MM.1S (cell line): ENCODE measurements around the gene CBLIF.
"Not testable (repeated sequence)": the region's sequence is repeated elsewhere in the genome, so short reads cannot be mapped to it uniquely, and the experiment has no call there.

Source experiments
- DNase-seq: peaks from one replicate; pipeline ENCODE4 v3.0.0-alpha.2; 2015
- H2AFZ ChIP-seq: fragments of 300-600 bp; sonication (generic); 2 replicates; pipeline ENCODE4 v1.6.0; 2016; ENCODE audit warnings: antibody characterized with exemption, low read length
- H3F3A ChIP-seq: fragments of 300-600 bp; sonication (generic); 2 replicates; pipeline ENCODE4 v1.6.1; 2016; ENCODE audit warnings: mild to moderate bottlenecking, antibody characterized with exemption, low read length, moderate library complexity, mixed read lengths; ENCODE audit not compliant: insufficient read depth
- H3K27ac ChIP-seq: fragments of 300-600 bp; sonication (generic); 2 replicates; pipeline ENCODE4 v1.5.1; 2016; ENCODE audit warnings: mild to moderate bottlenecking, low read length
- H3K27me3 ChIP-seq: fragments of 300-600 bp; sonication (generic); replicated peaks from 2 replicates; pipeline ENCODE4 v1.6.0; 2016; ENCODE audit warnings: low read length; ENCODE audit not compliant: insufficient read depth
- H3K36me3 ChIP-seq: fragments of 300-600 bp; sonication (generic); replicated peaks from 2 replicates; pipeline ENCODE4 v1.6.1; 2016; ENCODE audit warnings: mild to moderate bottlenecking, low read length, mixed read lengths; ENCODE audit not compliant: insufficient read depth
- H3K4me1 ChIP-seq: fragments of 300-600 bp; sonication (generic); 2 replicates; pipeline ENCODE4 v1.6.1; 2016; ENCODE audit warnings: low read length, mixed read lengths
- H3K4me2 ChIP-seq: fragments of 300-600 bp; sonication (generic); 2 replicates; pipeline ENCODE4 v1.6.0; 2016; ENCODE audit warnings: low read depth, low read length
- H3K4me3 ChIP-seq: fragments of 300-600 bp; sonication (generic); 2 replicates; pipeline ENCODE4 v1.5.1; 2016; ENCODE audit warnings: low read length, mixed read lengths
- H3K79me2 ChIP-seq: fragments of 300-600 bp; sonication (generic); 2 replicates; pipeline ENCODE4 v1.6.1; 2016; ENCODE audit warnings: mixed run types, low read length, mixed read lengths
- H3K9ac ChIP-seq: fragments of 300-600 bp; sonication (generic); 2 replicates; pipeline ENCODE4 v1.6.1; 2016; ENCODE audit warnings: low read length, mixed read lengths
- H3K9me2 ChIP-seq: fragments of 300-600 bp; sonication (generic); replicated peaks from 2 replicates; pipeline ENCODE4 v1.6.1; 2016; ENCODE audit warnings: mild to moderate bottlenecking, low read length, mixed read lengths; ENCODE audit not compliant: insufficient read depth
- H3K9me3 ChIP-seq: fragments of 300-600 bp; sonication (generic); replicated peaks from 2 replicates; pipeline ENCODE4 v1.6.1; 2016; ENCODE audit warnings: mild to moderate bottlenecking, low read length, mixed read lengths; ENCODE audit not compliant: insufficient read depth
- H4K20me1 ChIP-seq: fragments of 300-600 bp; sonication (generic); 2 replicates; pipeline ENCODE4 v1.6.1; 2016; ENCODE audit warnings: mild to moderate bottlenecking, low read length, moderate library complexity, mixed read lengths; ENCODE audit not compliant: insufficient read depth
- EZH2 ChIP-seq: fragments of 300-600 bp; sonication (generic); optimal IDR thresholded peaks from 2 replicates; pipeline ENCODE3; 2017; ENCODE audit warnings: low read depth, mild to moderate bottlenecking, antibody characterized with exemption, low read length, mixed read lengths
- EZH2phosphoT487 ChIP-seq: fragments of 300-600 bp; sonication (generic); IDR thresholded peaks from 2 replicates; pipeline ENCODE4 v1.6.1; 2018; ENCODE audit warnings: antibody characterized with exemption, low read length
- TF ChIP-seq, protein P1 (sequence below): fragments of 300-600 bp; sonication (generic); IDR thresholded peaks from 2 replicates; pipeline ENCODE4 v1.5.1; 2016; ENCODE audit warnings: antibody characterized with exemption, low read length, mixed read lengths

Gene CBLIF

DNA sequence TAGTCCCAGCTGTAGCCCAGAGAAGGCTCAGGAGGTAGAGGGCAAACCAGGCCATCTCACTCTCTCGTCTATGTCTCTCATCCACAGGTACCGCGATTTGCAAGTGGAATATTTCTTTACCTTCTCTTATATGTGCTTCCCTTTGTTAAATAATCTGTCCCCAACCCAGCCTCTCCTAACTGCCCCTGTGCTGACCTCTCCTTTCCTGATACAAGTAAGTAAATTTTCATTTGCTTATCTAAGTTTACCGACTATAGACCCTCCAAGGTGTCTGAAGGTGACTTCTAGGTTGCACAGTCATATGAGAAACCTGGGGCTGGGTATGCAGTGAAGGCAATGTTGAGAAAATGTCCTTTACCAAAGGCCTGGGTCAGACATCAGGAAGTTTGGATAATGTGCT lies at the start of gene CBLIF:
TSS of gene CBLIF (minus strand) at position 101 of the 400 bp plus-strand sequence. CDS start at position 55, 46 bp downstream.
- Histone ChIP-seq H3F3A (no peaks in the 10 kb centered on the region; the same call in 1 of the 2 replicates), H3K27me3 (no peaks in the 10 kb centered on the region), H3K79me2 (no peaks in the 10 kb centered on the region), H4K20me1 (no peaks in the 10 kb centered on the region), H2AFZ (no peak within 1 kb of the TSS), H3K4me2 (no peak within 1 kb of the TSS), H3K4me1 (peaks cover 14% of the 10 kb centered on the region), H3K9me2 (no peaks in the 10 kb centered on the region), H3K27ac (no peak within 1 kb of the TSS), H3K36me3 (no peaks in the 10 kb centered on the region), H3K9ac (no peak within 1 kb of the TSS), H3K9me3 (no peaks in the 10 kb centered on the region), H3K4me3 (no peak within 1 kb of the TSS)
- no peak for DNase-seq
- TF ChIP-seq EZH2phosphoT487, result no peak
- TF ChIP-seq, protein P1, sequence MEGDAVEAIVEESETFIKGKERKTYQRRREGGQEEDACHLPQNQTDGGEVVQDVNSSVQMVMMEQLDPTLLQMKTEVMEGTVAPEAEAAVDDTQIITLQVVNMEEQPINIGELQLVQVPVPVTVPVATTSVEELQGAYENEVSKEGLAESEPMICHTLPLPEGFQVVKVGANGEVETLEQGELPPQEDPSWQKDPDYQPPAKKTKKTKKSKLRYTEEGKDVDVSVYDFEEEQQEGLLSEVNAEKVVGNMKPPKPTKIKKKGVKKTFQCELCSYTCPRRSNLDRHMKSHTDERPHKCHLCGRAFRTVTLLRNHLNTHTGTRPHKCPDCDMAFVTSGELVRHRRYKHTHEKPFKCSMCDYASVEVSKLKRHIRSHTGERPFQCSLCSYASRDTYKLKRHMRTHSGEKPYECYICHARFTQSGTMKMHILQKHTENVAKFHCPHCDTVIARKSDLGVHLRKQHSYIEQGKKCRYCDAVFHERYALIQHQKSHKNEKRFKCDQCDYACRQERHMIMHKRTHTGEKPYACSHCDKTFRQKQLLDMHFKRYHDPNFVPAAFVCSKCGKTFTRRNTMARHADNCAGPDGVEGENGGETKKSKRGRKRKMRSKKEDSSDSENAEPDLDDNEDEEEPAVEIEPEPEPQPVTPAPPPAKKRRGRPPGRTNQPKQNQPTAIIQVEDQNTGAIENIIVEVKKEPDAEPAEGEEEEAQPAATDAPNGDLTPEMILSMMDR, result no peak
- TF ChIP-seq EZH2, result no peak

DNA sequence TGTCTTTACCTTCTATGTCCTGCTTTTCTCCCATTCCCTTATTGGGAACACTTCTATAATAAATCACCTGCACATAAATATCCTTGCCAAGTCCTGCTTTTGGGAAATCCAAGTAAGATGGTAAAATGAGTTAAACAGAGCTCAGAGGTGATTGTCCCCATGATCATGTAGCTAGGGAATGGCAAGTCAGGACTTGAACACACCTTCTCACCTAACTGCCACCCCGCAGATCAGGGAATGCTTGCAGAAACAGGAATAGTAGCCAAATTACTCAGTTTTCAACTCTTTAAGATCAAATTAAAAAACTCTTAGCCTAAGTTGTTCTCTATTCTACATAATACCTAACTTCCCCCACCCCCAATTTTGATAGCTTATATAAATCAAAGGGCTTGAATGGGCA lies 49.3 kb upstream of the CBLIF start:
- no peak overlapping the region for H3K4me2 ChIP-seq
- H4K20me1 ChIP-seq, result no peaks in the 10 kb centered on the region
- no peak for DNase-seq
- no peak overlapping the region for H3K27ac ChIP-seq
- no peaks in the 10 kb centered on the region for H3K9me3 ChIP-seq
- H2AFZ ChIP-seq, result no peak overlapping the region
- H3K9ac ChIP-seq, result no peak overlapping the region
- no peaks in the 10 kb centered on the region for H3K9me2 ChIP-seq
- no peaks in the 10 kb centered on the region for H3K36me3 ChIP-seq
- H3K79me2 ChIP-seq, result no peaks in the 10 kb centered on the region
- no peaks in the 10 kb centered on the region for H3F3A ChIP-seq
- H3K4me1 ChIP-seq, result no peaks in the 10 kb centered on the region
- no peaks in the 10 kb centered on the region for H3K27me3 ChIP-seq
- TF ChIP-seq, protein P1, result no peak
- TF ChIP-seq EZH2phosphoT487 (no peak), EZH2 (no peak)
- H3K4me3 ChIP-seq, result no peak overlapping the region

DNA sequence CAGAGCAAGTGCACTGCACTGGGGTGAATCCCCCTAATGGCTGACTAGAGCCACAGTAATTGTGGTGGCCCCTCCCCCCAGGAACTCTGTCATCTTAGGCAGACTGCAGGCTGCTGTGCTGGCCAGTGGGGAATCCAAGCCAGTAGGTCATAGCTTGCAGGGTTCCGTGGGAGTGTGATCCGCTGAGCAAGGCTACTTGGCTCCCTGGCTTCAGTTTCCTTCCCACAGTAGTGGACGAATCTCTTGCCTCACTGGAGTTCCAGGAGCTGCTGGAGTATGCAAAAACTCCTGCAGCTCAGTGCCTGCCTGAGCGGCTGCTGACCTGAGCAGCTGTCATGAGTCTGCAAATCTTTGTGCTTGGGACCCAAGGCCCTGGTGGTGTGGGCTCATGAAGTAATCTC lies 46.5 kb upstream of the CBLIF start:
- no peaks in the 10 kb centered on the region for H3K9me3 ChIP-seq
- no peaks in the 10 kb centered on the region for H3K36me3 ChIP-seq
- H3K27me3 ChIP-seq, result no peaks in the 10 kb centered on the region
- H3K4me1 ChIP-seq, result no peaks in the 10 kb centered on the region
- no peak overlapping the region for H3K27ac ChIP-seq
- no peaks in the 10 kb centered on the region for H4K20me1 ChIP-seq
- no peak overlapping the region for H3K4me3 ChIP-seq
- H3K9me2 ChIP-seq, result no peaks in the 10 kb centered on the region
- H2AFZ ChIP-seq, result no peak overlapping the region
- no peak overlapping the region for H3K4me2 ChIP-seq
- H3K9ac ChIP-seq, result no peak overlapping the region
- H3K79me2 ChIP-seq, result no peaks in the 10 kb centered on the region
- DNase-seq, result no peak
- no peaks in the 10 kb centered on the region for H3F3A ChIP-seq
- TF ChIP-seq, protein P1, result no peak
- TF ChIP-seq EZH2phosphoT487 (no peak), EZH2 (no peak)

DNA sequence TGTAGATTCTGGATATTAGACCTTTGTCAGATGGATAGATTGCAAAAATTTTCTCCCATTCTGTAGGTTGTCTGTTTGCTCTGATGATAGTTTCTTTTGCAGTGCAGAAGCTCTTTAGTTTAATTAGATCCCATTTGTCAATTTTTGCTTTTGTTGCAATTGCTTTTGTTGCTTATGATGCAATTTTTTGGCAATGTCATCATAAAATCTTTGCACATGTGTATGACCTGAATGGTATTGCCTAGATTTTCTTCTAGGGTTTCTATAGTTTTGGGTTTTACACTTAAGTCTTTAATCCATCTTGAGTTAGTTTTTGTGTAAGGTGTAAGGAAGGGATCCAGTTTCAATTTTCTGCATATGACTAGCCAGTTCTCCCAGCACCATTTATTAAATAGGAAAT lies 41.9 kb upstream of the CBLIF start:
- H3K4me1 ChIP-seq, H3K9ac ChIP-seq, H3K27me3 ChIP-seq, H2AFZ ChIP-seq, H3K36me3 ChIP-seq, H3F3A ChIP-seq, H4K20me1 ChIP-seq, H3K4me2 ChIP-seq, H3K9me3 ChIP-seq, H3K79me2 ChIP-seq, H3K27ac ChIP-seq, H3K9me2 ChIP-seq, H3K4me3 ChIP-seq, DNase-seq: not testable (repeated sequence)
